ENCODE measurements around the gene IGLL5. TPM values are rescaled to one million over a fixed set of nuclear protein-coding genes. Genes with fewer than 3 reads are reported as not detected.

IGLL5 gene
- total and polyA plus RNA-seq, 9 of the 15 experiments (the other 6 are each of a cell fraction or from before 2014, with no cell fraction given): not detected

GRCh38 chr22:22929381-22930221, 42.0 kb downstream of the IGLL5 start (continued):
- TF ChIP-seq MGA (IDR thresholded peaks at IDR 0.05) (no peak), ZNF347 (CRISPR knock-in tag; IDR thresholded peaks at IDR 0.05; ENCODE audit: low read depth) (no peak), ESRRB (CRISPR knock-in tag; IDR thresholded peaks at IDR 0.05; ENCODE audit: borderline replicate concordance) (no peak), SRSF3 (IDR thresholded peaks at IDR 0.05; ENCODE audit: insufficient read depth, low read length) (no peak), MLX (CRISPR knock-in tag; conservative IDR thresholded peaks at IDR 0.05) (peak in 1 of 2 experiments; percentile 1; a peak in 1 of 4 replicates), ZNF253 (CRISPR knock-in tag; conservative IDR thresholded peaks at IDR 0.05) (no peak), NRF1 (conservative IDR thresholded peaks at IDR 0.05 in 1 of 2, IDR thresholded peaks at IDR 0.05 in 1 of 2) (no peak), GABPB1 (CRISPR knock-in tag; IDR thresholded peaks at IDR 0.05) (no peak), RCOR1 (IDR thresholded peaks at IDR 0.05; ENCODE audit: borderline replicate concordance in 1 of 2, low read depth in 2 of 2, low read length in 2 of 2) (peak in 1 of 2 experiments; percentile 37; a peak in 1 of 4 replicates), KDM1A (IDR thresholded peaks at IDR 0.05) (no peak), ZNF778 (CRISPR knock-in tag; IDR thresholded peaks at IDR 0.05) (no peak)
- TF ChIP-seq, protein P1, sequence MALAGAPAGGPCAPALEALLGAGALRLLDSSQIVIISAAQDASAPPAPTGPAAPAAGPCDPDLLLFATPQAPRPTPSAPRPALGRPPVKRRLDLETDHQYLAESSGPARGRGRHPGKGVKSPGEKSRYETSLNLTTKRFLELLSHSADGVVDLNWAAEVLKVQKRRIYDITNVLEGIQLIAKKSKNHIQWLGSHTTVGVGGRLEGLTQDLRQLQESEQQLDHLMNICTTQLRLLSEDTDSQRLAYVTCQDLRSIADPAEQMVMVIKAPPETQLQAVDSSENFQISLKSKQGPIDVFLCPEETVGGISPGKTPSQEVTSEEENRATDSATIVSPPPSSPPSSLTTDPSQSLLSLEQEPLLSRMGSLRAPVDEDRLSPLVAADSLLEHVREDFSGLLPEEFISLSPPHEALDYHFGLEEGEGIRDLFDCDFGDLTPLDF (CRISPR knock-in tag; IDR thresholded peaks at IDR 0.05): peak; percentile 18; the same call in 1 of the 2 replicates
- TF ChIP-seq, protein P2, sequence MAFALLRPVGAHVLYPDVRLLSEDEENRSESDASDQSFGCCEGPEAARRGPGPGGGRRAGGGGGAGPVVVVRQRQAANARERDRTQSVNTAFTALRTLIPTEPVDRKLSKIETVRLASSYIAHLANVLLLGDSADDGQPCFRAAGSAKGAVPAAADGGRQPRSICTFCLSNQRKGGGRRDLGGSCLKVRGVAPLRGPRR (CRISPR knock-in tag; IDR thresholded peaks at IDR 0.05): no peak

Data from K562 (cell line).